ENCODE measurements around the gene HTR3A. TPM values are rescaled to one million over a fixed set of nuclear protein-coding genes. Genes with fewer than 3 reads are reported as not detected.

The HTR3A gene
- total and polyA plus RNA-seq, 2 of the 13 experiments (the other 11 are each of a cell fraction or from before 2014, with no cell fraction given), result not detected

GRCh38 chr11:113926273-113927197, 48.4 kb upstream of the HTR3A start:
- no peaks in the 10 kb centered on the region for H3K4me1 ChIP-seq (ENCODE audit: insufficient read depth, low read length)
- FAIRE-seq, result no peak
- no peak overlapping the region for H3K4me3 ChIP-seq (replicated peaks in 1 of 3; ENCODE audit: insufficient read depth in 1 of 3, low read depth in 2 of 3, low read length in 3 of 3)
- TF ChIP-seq ZBTB43 (CRISPR knock-in tag; conservative IDR thresholded peaks at IDR 0.05) (no peak), SNAPC5 (CRISPR knock-in tag; IDR thresholded peaks at IDR 0.05; ENCODE audit: borderline replicate concordance) (no peak), ZNF660 (CRISPR knock-in tag; IDR thresholded peaks at IDR 0.05; ENCODE audit: borderline replicate concordance, low read depth) (no peak), MZF1 (CRISPR knock-in tag; IDR thresholded peaks at IDR 0.05; ENCODE audit: borderline replicate concordance) (no peak), ZFP82 (CRISPR knock-in tag; IDR thresholded peaks at IDR 0.05; ENCODE audit: borderline replicate concordance) (no peak), ZGPAT (CRISPR knock-in tag; IDR thresholded peaks at IDR 0.05) (no peak), ZNF3 (CRISPR knock-in tag; IDR thresholded peaks at IDR 0.05) (no peak), TSC22D2 (CRISPR knock-in tag; IDR thresholded peaks at IDR 0.05; ENCODE audit: borderline replicate concordance) (no peak), LCORL (IDR thresholded peaks at IDR 0.05) (no peak), LCORL (CRISPR knock-in tag; IDR thresholded peaks at IDR 0.05) (no peak), ZNF530 (CRISPR knock-in tag; IDR thresholded peaks at IDR 0.05; ENCODE audit: low read depth) (no peak), NAIF1 (CRISPR knock-in tag; IDR thresholded peaks at IDR 0.05; ENCODE audit: borderline replicate concordance) (no peak), RELA (CRISPR knock-in tag; IDR thresholded peaks at IDR 0.05) (no peak), ZNF883 (CRISPR knock-in tag; IDR thresholded peaks at IDR 0.05; ENCODE audit: not compliant biosample characterization) (no peak), TAF1 (CRISPR knock-in tag; IDR thresholded peaks at IDR 0.05) (no peak), RAD21 (CRISPR knock-in tag; IDR thresholded peaks at IDR 0.05) (no peak), ZNF276 (CRISPR knock-in tag; IDR thresholded peaks at IDR 0.05; ENCODE audit: low read depth) (no peak)
- intact Hi-C loops (cut with micrococcal nuclease; ENCODE audit: unreplicated experiment) (no loop called here), in situ Hi-C loops (cut with HindIII; ENCODE audit: extremely low pct_ligation_motif_present, low pct_unique_long_range_greater_than_20kb) (no loop called here)
- H3K4me2 ChIP-seq (ENCODE audit: low read depth, low read length), result no peak overlapping the region
- no peak for ATAC-seq
- BruUV-seq (replicated peaks), result no TSS peak
- H3K27ac ChIP-seq (ENCODE audit: extremely low read length, insufficient read depth, low read length), result no peak overlapping the region
- H3K9me3 ChIP-seq (ENCODE audit: low read length), result no peaks in the 10 kb centered on the region
- no peaks in the 10 kb centered on the region for H4K20me1 ChIP-seq (ENCODE audit: insufficient read depth, low read length)
- CTCF ChIA-PET (ENCODE audit: low intra/inter-chr PET ratio, low total read pairs), result no interaction called here
- H3K36me3 ChIP-seq (replicated peaks in 1 of 2; ENCODE audit: control insufficient read depth in 1 of 2, insufficient read depth in 2 of 2, low read length in 2 of 2), result no peaks in the 10 kb centered on the region
- H3K79me2 ChIP-seq (ENCODE audit: insufficient read depth, low read length), result no peaks in the 10 kb centered on the region
- H2AFZ ChIP-seq (ENCODE audit: low read length), result no peak overlapping the region
- POLR2A ChIA-PET, result no interaction called here
- H3K9ac ChIP-seq (ENCODE audit: insufficient read depth, low read depth, low read length), result no peak overlapping the region
- H3K27me3 ChIP-seq (ENCODE audit: control insufficient read depth in 1 of 2, insufficient read depth in 2 of 2, low read length in 2 of 2), result no peaks in the 10 kb centered on the region
- 59% methylated on average over 12 of the region's 12 CpGs for WGBS (ENCODE audit: low lambda C conversion rate)
- no peak for DNase-seq (ENCODE audit: low spot score)

All from HepG2 (cell line).